ENCODE measurements around the gene RAI1. TPM values are rescaled to one million over a fixed set of nuclear protein-coding genes. Genes with fewer than 3 reads are reported as not detected.
A peak's percentile ranks its signal among the peaks of the same experiment; 100 is the strongest.

Gene RAI1
- total RNA-seq, 2 donors from 2014 or later: 22.4 to 32.3 TPM

GRCh38 chr17:17819111-17819510 lies 137.9 kb downstream of the RAI1 start:
- ATAC-seq (no peak), DNase-seq (no peak)
- intact Hi-C loops (cut with DNase I): loop anchor here in 1 of 2 donors (10.0 kb wide), 1 partner anchor 216 kb away; the partner anchor contains the start of genes ATPAF2 and GID4

DNA sequence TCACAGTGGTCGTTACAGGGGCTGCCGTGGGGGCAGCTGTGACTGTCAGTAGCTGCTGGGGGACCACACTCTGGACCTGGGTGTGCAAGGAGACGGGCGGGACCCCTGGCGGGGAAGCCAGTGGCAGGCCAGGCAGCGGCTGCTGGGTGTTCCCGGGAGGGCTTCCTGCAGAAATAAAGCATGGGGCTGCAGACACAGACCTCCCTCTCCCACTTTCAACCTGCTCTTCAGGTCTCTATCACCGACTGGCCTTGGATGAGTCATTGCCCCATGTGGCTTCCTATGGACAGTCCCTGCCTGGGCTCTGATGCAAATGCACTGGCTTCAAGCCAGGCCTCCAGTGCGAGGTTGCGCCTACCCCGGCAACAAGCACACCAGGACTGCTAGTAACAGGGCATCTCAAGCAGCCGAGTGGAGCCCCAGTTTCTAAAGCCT lies 138.3 kb downstream of the RAI1 start:
- DNase-seq (peak; percentile 74), ATAC-seq (no peak)
- intact Hi-C loops (cut with DNase I): loop anchor here in 1 of 2 donors (10.0 kb wide), 1 partner anchor 215 kb away; the partner anchor contains the start of genes ATPAF2 and GID4

GRCh38 chr17:17820046-17820445 lies 138.8 kb downstream of the RAI1 start:
- ATAC-seq (no peak), DNase-seq (no peak)
- intact Hi-C loops (cut with DNase I): no loop called here

GRCh38 chr17:17820463-17821158 lies 139.4 kb downstream of the RAI1 start:
- DNase-seq: no peak
- no peak for ATAC-seq
- intact Hi-C loops (cut with DNase I): no loop called here

- DNase-seq: peak; percentile 82
- ATAC-seq: peak; percentile 9 to 14
- intact Hi-C loops (cut with DNase I): no loop called here
Observed at GRCh38 chr17:17822189-17822588, 140.9 kb downstream of the RAI1 start.

- ATAC-seq (no peak), DNase-seq (no peak)
- intact Hi-C loops (cut with DNase I): no loop called here
Observed at GRCh38 chr17:17822616-17823015, 141.4 kb downstream of the RAI1 start.

- DNase-seq (peak; percentile 84), ATAC-seq (peak; percentile 87 to 89)
- intact Hi-C loops (cut with DNase I): no loop called here
Observed at GRCh38 chr17:17823433-17824118, 142.3 kb downstream of the RAI1 start.

GRCh38 chr17:17824119-17824782 lies 143.0 kb downstream of the RAI1 start:
- intact Hi-C loops (cut with DNase I): no loop called here
- DNase-seq (peak; percentile 46), ATAC-seq (peak in 1 of 2 donors; percentile 2)

GRCh38 chr17:17824783-17825614 lies 143.7 kb downstream of the RAI1 start:
- ATAC-seq (peak in 1 of 2 donors; percentile 14), DNase-seq (peak; percentile 51)
- intact Hi-C loops (cut with DNase I): no loop called here

- intact Hi-C loops (cut with DNase I): no loop called here
- DNase-seq (no peak), ATAC-seq (no peak)
Observed at GRCh38 chr17:17826342-17826713, 145.1 kb downstream of the RAI1 start.

- DNase-seq (no peak), ATAC-seq (no peak)
Observed at GRCh38 chr17:17826942-17827785, 145.9 kb downstream of the RAI1 start.

DNA sequence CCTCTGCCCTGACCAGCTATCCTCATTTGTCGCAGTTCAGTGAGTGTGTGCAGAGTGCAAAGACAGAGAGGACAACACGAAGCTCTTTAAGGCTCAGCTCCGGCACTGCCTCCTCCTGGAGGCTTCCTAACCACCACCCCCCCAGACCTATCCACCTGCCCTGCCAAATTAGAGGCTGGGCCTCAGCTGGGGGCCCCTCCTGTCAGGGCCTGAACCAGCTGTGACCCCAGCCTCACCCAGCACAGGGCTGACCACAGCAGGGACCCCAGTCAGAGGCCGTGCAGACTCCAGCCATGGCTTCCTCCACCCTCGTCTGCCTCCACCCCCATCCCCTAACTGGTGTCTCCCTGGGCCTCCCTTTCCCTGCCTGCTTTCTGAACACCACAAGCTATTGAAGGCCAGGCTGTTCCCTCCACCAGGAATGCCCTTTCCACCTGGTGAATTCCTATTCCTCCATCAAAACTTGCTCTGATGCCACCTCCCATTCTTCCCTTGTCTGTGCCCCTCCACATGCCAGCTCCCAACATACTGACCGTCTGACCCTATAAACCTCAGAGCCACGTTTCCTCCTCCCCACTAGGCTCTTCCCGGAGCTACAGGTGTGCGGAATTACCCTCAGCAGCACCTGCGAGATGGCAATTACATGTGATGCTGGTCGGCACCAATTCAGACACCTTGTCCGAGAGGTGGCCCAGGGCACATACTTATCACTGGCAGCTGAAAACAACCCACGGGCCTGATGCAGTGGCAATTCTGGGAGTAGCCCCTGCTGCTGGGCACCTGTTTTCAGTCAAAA lies 146.8 kb downstream of the RAI1 start:
- no peak for ATAC-seq
- DNase-seq: no peak
- intact Hi-C loops (cut with DNase I): no loop called here

More at GRCh38 chr17:17826942-17827785, 145.9 kb downstream of the RAI1 start:
- intact Hi-C loops (cut with DNase I): no loop called here

DNA sequence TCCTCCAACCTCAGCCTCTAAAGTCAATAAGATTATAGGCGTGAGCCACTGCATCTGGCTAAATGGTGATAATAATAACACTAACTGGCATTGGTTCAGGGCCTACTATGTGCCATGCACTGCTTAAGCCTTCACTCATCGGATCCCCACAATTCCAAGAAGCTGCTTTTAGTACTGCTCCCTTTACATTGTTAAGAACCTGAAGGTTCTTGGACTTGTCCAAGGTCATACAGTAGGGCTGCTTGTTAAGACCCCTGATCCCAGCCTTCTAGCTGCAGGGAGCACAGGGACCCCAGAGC lies 149.0 kb downstream of the RAI1 start:
- ATAC-seq: no peak
- DNase-seq: no peak
- intact Hi-C loops (cut with DNase I): no loop called here

GRCh38 chr17:17830740-17831207 lies 149.5 kb downstream of the RAI1 start:
- intact Hi-C loops (cut with DNase I): no loop called here
- DNase-seq: no peak
- ATAC-seq: peak in 1 of 2 donors; percentile 42

GRCh38 chr17:17831208-17832031 lies 150.2 kb downstream of the RAI1 start:
- ATAC-seq (peak; percentile 0 to 13), DNase-seq (no peak)
- intact Hi-C loops (cut with DNase I): no loop called here

GRCh38 chr17:17832032-17832363 lies 150.7 kb downstream of the RAI1 start:
- ATAC-seq: no peak
- DNase-seq: no peak
- intact Hi-C loops (cut with DNase I): no loop called here

All from left cardiac atrium (tissue), 4 donors.